ENCODE data around the gene GIMAP4.

GRCh38 chr7:150620061-150620460 is 52.9 kb downstream of the GIMAP4 start:
- TF ChIP-seq CTCF (IDR thresholded peaks at IDR 0.05): no peak
- no peak for TF ChIP-seq POLR2A (IDR thresholded peaks at IDR 0.05)
